ENCODE data around the gene FMO5.

The FMO5 gene

GRCh38 chr1:147218606-147219005 lies 6.5 kb downstream of the FMO5 start:
- 100% methylated on average over 1 of the region's 3 CpGs for WGBS (ENCODE audit: insufficient coverage, insufficient read length)
- Histone ChIP-seq H3K27me3 (ENCODE audit: control insufficient read depth, insufficient read depth, low read length) (no peaks in the 10 kb centered on the region), H3K4me3 (ENCODE audit: low read length) (no peak overlapping the region), H3K4me1 (ENCODE audit: control insufficient read depth, insufficient read depth, low read length) (no peaks in the 10 kb centered on the region), H3K9me3 (ENCODE audit: control insufficient read depth, insufficient read depth, low read length) (no peaks in the 10 kb centered on the region), H3K27ac (ENCODE audit: low read length) (no peak overlapping the region), H3K36me3 (ENCODE audit: control insufficient read depth, insufficient read depth, low read length) (no peaks in the 10 kb centered on the region)
- DNase-seq (ENCODE audit: low read depth, low spot score), result no peak

- Histone ChIP-seq H3K36me3 (ENCODE audit: control insufficient read depth, insufficient read depth, low read length) (no peaks in the 10 kb centered on the region), H3K9me3 (ENCODE audit: control insufficient read depth, insufficient read depth, low read length) (no peaks in the 10 kb centered on the region), H3K27ac (ENCODE audit: low read length) (no peak overlapping the region), H3K4me1 (ENCODE audit: control insufficient read depth, insufficient read depth, low read length) (no peaks in the 10 kb centered on the region), H3K4me3 (ENCODE audit: low read length) (no peak overlapping the region), H3K27me3 (ENCODE audit: control insufficient read depth, insufficient read depth, low read length) (no peaks in the 10 kb centered on the region)
- DNase-seq (ENCODE audit: low read depth, low spot score), result no peak
- WGBS (ENCODE audit: insufficient coverage, insufficient read length), result no CpG with 5 or more reads among the region's 7 CpGs
Observed at GRCh38 chr1:147217141-147217540, 8.0 kb downstream of the FMO5 start.

GRCh38 chr1:147216124-147216523 lies 9.0 kb downstream of the FMO5 start:
- no CpG with 5 or more reads among the region's 3 CpGs for WGBS (ENCODE audit: insufficient coverage, insufficient read length)
- H3K4me1 ChIP-seq (ENCODE audit: control insufficient read depth, insufficient read depth, low read length), result no peaks in the 10 kb centered on the region
- no peak overlapping the region for H3K4me3 ChIP-seq (ENCODE audit: low read length)
- no peaks in the 10 kb centered on the region for H3K9me3 ChIP-seq (ENCODE audit: control insufficient read depth, insufficient read depth, low read length)
- H3K27me3 ChIP-seq (ENCODE audit: control insufficient read depth, insufficient read depth, low read length), result no peaks in the 10 kb centered on the region
- H3K27ac ChIP-seq (ENCODE audit: low read length), result no peak overlapping the region
- no peak for DNase-seq (ENCODE audit: low read depth, low spot score)
- no peaks in the 10 kb centered on the region for H3K36me3 ChIP-seq (ENCODE audit: control insufficient read depth, insufficient read depth, low read length)

GRCh38 chr1:147215540-147215916 lies 9.6 kb downstream of the FMO5 start:
- no CpG with 5 or more reads among the region's 2 CpGs for WGBS (ENCODE audit: insufficient coverage, insufficient read length)

GRCh38 chr1:147214842-147215539 lies 10.1 kb downstream of the FMO5 start:
- Histone ChIP-seq H3K9me3 (ENCODE audit: control insufficient read depth, insufficient read depth, low read length) (no peaks in the 10 kb centered on the region), H3K4me1 (ENCODE audit: control insufficient read depth, insufficient read depth, low read length) (no peaks in the 10 kb centered on the region), H3K27me3 (ENCODE audit: control insufficient read depth, insufficient read depth, low read length) (no peaks in the 10 kb centered on the region), H3K27ac (ENCODE audit: low read length) (no peak overlapping the region), H3K4me3 (ENCODE audit: low read length) (no peak overlapping the region), H3K36me3 (ENCODE audit: control insufficient read depth, insufficient read depth, low read length) (no peaks in the 10 kb centered on the region)
- no peak for DNase-seq (ENCODE audit: low read depth, low spot score)

More at GRCh38 chr1:147215540-147215916, 9.6 kb downstream of the FMO5 start:
- Histone ChIP-seq H3K27ac (ENCODE audit: low read length) (no peak overlapping the region), H3K27me3 (ENCODE audit: control insufficient read depth, insufficient read depth, low read length) (no peaks in the 10 kb centered on the region), H3K36me3 (ENCODE audit: control insufficient read depth, insufficient read depth, low read length) (no peaks in the 10 kb centered on the region), H3K9me3 (ENCODE audit: control insufficient read depth, insufficient read depth, low read length) (no peaks in the 10 kb centered on the region), H3K4me1 (ENCODE audit: control insufficient read depth, insufficient read depth, low read length) (no peaks in the 10 kb centered on the region), H3K4me3 (ENCODE audit: low read length) (no peak overlapping the region)
- no peak for DNase-seq (ENCODE audit: low read depth, low spot score)

- Histone ChIP-seq H3K4me3 (ENCODE audit: low read length) (no peak overlapping the region), H3K9me3 (ENCODE audit: control insufficient read depth, insufficient read depth, low read length) (no peaks in the 10 kb centered on the region), H3K36me3 (ENCODE audit: control insufficient read depth, insufficient read depth, low read length) (no peaks in the 10 kb centered on the region), H3K27ac (ENCODE audit: low read length) (no peak overlapping the region), H3K27me3 (ENCODE audit: control insufficient read depth, insufficient read depth, low read length) (no peaks in the 10 kb centered on the region), H3K4me1 (ENCODE audit: control insufficient read depth, insufficient read depth, low read length) (no peaks in the 10 kb centered on the region)
- no peak for DNase-seq (ENCODE audit: low read depth, low spot score)
- WGBS (ENCODE audit: insufficient coverage, insufficient read length), result no CpG with 5 or more reads among the region's 7 CpGs
Observed at GRCh38 chr1:147214325-147214724, 10.8 kb downstream of the FMO5 start.

GRCh38 chr1:147213271-147213670 lies 11.9 kb downstream of the FMO5 start:
- Histone ChIP-seq H3K9me3 (ENCODE audit: control insufficient read depth, insufficient read depth, low read length) (no peaks in the 10 kb centered on the region), H3K4me1 (ENCODE audit: control insufficient read depth, insufficient read depth, low read length) (no peaks in the 10 kb centered on the region), H3K27ac (ENCODE audit: low read length) (no peak overlapping the region), H3K27me3 (ENCODE audit: control insufficient read depth, insufficient read depth, low read length) (no peaks in the 10 kb centered on the region), H3K4me3 (ENCODE audit: low read length) (no peak overlapping the region), H3K36me3 (ENCODE audit: control insufficient read depth, insufficient read depth, low read length) (no peaks in the 10 kb centered on the region)
- no peak for DNase-seq (ENCODE audit: low read depth, low spot score)

- H3K4me3 ChIP-seq (ENCODE audit: low read length), result no peak overlapping the region
- no CpG with 5 or more reads among the region's 2 CpGs for WGBS (ENCODE audit: insufficient coverage, insufficient read length)
- H3K27me3 ChIP-seq (ENCODE audit: control insufficient read depth, insufficient read depth, low read length), result no peaks in the 10 kb centered on the region
- no peak overlapping the region for H3K27ac ChIP-seq (ENCODE audit: low read length)
- no peak for DNase-seq (ENCODE audit: low read depth, low spot score)
- no peaks in the 10 kb centered on the region for H3K36me3 ChIP-seq (ENCODE audit: control insufficient read depth, insufficient read depth, low read length)
- H3K9me3 ChIP-seq (ENCODE audit: control insufficient read depth, insufficient read depth, low read length), result no peaks in the 10 kb centered on the region
- H3K4me1 ChIP-seq (ENCODE audit: control insufficient read depth, insufficient read depth, low read length), result no peaks in the 10 kb centered on the region
Observed at GRCh38 chr1:147211577-147211976, 13.6 kb downstream of the FMO5 start.

GRCh38 chr1:147210987-147211386 lies 14.2 kb downstream of the FMO5 start:
- no peak for DNase-seq (ENCODE audit: low read depth, low spot score)
- H3K4me3 ChIP-seq (ENCODE audit: low read length), result no peak overlapping the region
- no peak overlapping the region for H3K27ac ChIP-seq (ENCODE audit: low read length)

GRCh38 chr1:147209825-147210821 lies 15.0 kb downstream of the FMO5 start:
- H3K4me1 ChIP-seq (ENCODE audit: control insufficient read depth, insufficient read depth, low read length), result no peaks in the 10 kb centered on the region

More at GRCh38 chr1:147210987-147211386, 14.2 kb downstream of the FMO5 start:
- no peaks in the 10 kb centered on the region for H3K36me3 ChIP-seq (ENCODE audit: control insufficient read depth, insufficient read depth, low read length)
- no peaks in the 10 kb centered on the region for H3K9me3 ChIP-seq (ENCODE audit: control insufficient read depth, insufficient read depth, low read length)
- H3K27me3 ChIP-seq (ENCODE audit: control insufficient read depth, insufficient read depth, low read length), result no peaks in the 10 kb centered on the region
- no peaks in the 10 kb centered on the region for H3K4me1 ChIP-seq (ENCODE audit: control insufficient read depth, insufficient read depth, low read length)
- 100% methylated on average over 1 of the region's 2 CpGs for WGBS (ENCODE audit: insufficient coverage, insufficient read length)

More at GRCh38 chr1:147209825-147210821, 15.0 kb downstream of the FMO5 start:
- no CpG with 5 or more reads among the region's 3 CpGs for WGBS (ENCODE audit: insufficient coverage, insufficient read length)
- Histone ChIP-seq H3K36me3 (ENCODE audit: control insufficient read depth, insufficient read depth, low read length) (no peaks in the 10 kb centered on the region), H3K4me3 (ENCODE audit: low read length) (no peak overlapping the region), H3K27ac (ENCODE audit: low read length) (no peak overlapping the region), H3K27me3 (ENCODE audit: control insufficient read depth, insufficient read depth, low read length) (no peaks in the 10 kb centered on the region), H3K9me3 (ENCODE audit: control insufficient read depth, insufficient read depth, low read length) (no peaks in the 10 kb centered on the region)
- no peak for DNase-seq (ENCODE audit: low read depth, low spot score)

Data from iPS DF 6.9 (cell line).